VCaP (cell line): ENCODE measurements around the gene IDH2.

Experiments
- H3K27ac ChIP-seq: fragments of 450-650 bp; 2 replicates; pipeline ENCODE4 v1.5.1; 2017
- TF ChIP-seq, protein P1 (sequence below): fragments of 450-650 bp; conservative IDR thresholded peaks from 2 replicates; pipeline ENCODE4 v1.5.1; 2017; ENCODE audit warnings: mild to moderate bottlenecking, moderate library complexity

Gene IDH2

DNA sequence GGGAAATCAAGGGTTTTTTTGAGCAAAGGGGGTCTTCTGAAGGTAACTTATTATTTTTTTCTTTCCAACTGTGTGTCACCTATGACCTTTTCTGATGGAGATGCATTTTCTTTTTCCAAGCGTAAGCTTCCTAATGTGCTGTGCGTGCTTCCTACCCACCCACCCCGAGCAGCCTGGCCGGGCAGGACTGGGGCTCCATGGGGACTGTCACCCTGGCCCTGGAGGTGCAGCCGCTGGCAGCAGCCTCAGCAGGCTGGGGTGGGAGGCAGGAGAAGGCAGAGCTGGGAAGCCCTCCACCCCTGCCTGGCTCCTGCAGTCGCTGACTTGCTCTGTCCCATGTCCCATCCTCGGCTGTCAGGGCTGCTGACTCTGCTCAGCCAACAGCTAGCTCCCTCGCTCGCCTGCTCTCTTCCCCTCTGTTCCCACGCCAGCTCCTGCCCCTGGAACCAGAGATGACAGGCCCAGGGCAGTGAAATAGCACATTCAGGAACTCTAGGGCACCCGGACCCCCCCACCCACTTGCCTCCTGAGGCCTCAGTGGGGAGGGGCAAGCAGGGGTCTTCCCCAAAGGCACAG lies 21.4 kb downstream of the IDH2 start:
- TF ChIP-seq, protein P1, sequence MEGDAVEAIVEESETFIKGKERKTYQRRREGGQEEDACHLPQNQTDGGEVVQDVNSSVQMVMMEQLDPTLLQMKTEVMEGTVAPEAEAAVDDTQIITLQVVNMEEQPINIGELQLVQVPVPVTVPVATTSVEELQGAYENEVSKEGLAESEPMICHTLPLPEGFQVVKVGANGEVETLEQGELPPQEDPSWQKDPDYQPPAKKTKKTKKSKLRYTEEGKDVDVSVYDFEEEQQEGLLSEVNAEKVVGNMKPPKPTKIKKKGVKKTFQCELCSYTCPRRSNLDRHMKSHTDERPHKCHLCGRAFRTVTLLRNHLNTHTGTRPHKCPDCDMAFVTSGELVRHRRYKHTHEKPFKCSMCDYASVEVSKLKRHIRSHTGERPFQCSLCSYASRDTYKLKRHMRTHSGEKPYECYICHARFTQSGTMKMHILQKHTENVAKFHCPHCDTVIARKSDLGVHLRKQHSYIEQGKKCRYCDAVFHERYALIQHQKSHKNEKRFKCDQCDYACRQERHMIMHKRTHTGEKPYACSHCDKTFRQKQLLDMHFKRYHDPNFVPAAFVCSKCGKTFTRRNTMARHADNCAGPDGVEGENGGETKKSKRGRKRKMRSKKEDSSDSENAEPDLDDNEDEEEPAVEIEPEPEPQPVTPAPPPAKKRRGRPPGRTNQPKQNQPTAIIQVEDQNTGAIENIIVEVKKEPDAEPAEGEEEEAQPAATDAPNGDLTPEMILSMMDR: no peak
- no peak overlapping the region for H3K27ac ChIP-seq

DNA sequence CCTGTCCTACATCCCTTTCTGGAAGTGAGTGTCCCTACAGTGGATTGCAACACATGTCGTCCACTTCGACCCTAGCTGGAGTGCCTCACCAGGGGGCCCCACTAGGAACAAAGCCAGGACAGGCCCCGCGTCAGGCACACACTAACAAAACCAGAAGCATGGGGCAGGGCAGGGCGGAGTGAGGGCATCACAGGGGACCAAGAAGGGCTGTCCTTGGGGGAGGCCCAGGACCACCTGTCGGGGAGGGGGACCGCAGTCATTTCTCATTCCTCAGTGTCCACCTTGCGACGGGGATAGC lies 21.9 kb downstream of the IDH2 start:
- TF ChIP-seq, protein P1: no peak
- no peak overlapping the region for H3K27ac ChIP-seq

DNA sequence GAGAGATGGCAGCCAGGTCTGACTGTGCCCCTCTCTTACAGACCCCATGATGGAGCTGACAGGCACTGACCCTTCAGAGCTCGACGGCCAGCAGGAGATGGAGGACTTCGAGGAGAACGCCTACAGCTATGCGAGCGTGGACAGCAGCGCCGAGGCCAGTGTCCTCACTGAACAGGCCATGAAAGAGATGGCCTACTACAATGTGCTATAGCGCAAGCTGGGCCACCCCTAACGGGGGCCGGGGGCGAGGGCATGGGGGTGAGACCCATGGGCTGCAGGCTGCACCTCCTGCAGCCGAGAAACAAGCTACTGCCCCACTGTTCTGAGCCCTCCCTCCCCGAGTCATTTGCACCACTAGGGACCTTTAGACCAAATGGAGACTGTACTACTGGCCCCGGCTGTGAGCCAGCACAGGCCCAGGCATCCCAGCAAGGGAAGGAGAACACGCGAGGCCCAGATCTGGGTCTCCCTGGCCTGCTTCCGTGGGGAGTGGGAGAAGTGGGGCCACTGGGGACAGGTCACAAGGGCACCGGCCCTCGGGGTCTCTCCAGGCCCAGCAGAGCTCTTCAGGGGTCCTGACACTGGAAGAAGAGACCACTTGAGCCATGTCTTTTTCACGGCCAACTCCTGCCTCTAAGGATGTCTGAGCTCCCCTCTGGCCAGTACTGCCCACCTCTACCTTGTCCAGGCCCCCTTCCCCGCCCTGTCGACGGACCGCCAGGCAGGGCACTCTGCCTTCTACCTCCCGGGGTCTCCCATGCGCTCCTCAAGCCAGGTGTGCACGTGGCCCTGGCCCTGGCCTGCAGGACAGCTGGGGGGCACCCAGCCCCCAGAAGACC lies 22.4 kb downstream of the IDH2 start:
- no peak overlapping the region for H3K27ac ChIP-seq
- TF ChIP-seq, protein P1: no peak

DNA sequence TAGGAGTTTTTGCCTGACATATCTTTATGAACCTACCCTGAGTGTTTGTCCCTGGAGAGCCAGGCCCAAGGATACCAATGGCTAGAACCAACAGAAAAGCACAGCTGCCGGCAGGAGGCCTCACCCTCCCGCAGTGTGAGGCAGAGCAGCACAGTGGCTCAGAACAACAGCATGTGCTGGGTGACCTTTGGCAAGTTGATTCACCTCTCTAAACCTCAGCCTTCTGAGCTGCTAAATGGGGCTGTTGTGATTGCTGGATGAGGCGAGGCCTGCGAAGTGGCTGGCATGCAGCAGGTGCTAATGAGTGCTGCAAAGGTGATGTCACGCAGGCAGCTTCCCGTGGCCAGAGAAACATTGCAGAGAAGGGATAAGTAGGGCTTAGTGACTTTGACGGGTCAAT lies 23.3 kb downstream of the IDH2 start:
- TF ChIP-seq, protein P1: no peak
- H3K27ac ChIP-seq: no peak overlapping the region

DNA sequence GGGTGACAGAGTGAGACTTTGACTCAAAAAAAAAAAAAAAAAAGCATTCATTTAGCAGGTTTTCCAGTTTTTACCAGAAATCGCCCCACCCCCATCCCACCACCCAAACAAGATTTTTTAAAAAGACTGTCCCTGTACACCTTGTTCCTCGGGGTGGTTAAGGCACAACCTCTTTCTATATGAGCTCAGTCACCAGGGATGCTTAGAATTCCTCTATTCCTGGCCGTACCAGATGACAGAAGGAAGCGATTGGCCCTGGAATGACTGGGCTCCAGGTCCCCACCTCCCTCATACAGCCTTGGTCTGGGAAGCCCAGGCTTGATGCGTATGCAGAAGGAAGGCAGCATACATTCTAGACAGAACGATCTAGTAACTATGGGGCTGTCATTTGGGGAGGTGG lies 25.6 kb downstream of the IDH2 start:
- TF ChIP-seq, protein P1: no peak
- 0 out of 2 replicates have a peak overlapping the region, but pooled peaks have one; percentile 1 for H3K27ac ChIP-seq

DNA sequence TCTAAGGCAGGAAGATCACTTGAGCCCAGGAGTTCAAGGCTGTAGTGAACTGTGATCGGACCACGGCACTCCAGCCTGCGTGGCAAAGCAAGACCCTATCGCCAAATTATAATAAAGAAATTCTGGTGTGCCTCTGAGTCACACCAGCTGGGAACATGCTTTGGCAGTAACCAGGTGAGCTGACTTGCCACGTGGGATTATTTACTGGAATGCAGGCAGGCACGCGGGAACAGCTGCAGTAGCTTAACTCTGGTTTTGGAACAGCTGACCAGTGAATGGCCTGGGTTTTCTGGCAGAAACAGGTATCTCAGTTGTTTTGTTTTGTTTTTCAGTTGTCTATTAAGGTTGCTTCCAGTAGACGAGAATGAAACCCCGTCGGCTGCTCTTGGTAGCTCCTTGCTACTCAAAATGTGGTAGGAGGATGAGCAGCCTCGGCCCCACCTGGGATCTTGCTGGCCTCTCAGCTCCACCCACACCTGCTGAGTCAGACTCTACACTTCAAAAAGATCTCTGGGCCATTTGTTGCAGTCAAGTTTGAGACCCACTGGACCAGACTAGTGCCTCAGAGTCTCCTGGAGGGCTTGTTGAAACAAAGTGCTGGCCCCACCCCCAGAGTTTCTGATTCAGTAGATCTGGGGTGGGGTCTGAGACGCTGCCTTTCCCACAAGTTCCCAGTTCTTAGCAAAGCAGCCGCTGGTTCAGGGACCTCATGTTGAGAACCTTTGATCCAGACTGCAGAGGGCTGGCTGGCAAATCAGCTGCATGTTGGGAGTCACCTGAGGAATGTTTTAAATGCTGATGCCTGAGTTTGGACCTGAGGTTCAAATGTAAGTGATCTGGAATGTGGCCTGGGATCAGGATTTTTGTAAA lies 26.6 kb downstream of the IDH2 start:
- H3K27ac ChIP-seq: peak overlapping the region; percentile 28
- TF ChIP-seq, protein P1: no peak

DNA sequence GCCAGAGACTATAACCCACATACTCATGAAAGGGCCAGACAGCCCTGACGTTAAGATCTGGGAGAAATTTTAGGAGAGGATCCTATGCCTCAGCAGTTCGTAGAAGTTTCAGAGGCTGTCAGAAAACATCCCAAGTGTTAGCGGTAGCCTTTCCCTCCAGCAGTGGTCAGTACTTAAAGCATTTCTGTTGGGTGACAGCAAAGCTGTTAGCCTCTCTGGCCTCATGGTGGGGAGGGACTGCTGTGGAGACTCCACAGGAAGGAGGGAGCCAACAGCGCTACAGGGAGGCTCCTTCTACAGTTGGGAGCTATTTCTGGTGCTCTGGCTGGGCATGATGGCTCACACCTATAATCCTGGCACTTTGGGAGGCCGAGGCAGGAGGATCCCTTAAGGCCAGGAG lies 27.4 kb downstream of the IDH2 start:
- H3K27ac ChIP-seq: peak overlapping the region; percentile 28
- TF ChIP-seq, protein P1: no peak
